HG03460 (cell line): ENCODE results near the gene SYT3.
"Not testable (repeated sequence)": the region's sequence is repeated elsewhere in the genome, so short reads cannot be mapped to it uniquely, and the experiment has no call there.

Source experiments
- ATAC-seq: cut with Tn5 transposase; IDR thresholded peaks from one replicate; pipeline ENCODE4 v1.9.1; 2021; ENCODE audit not compliant: unreplicated experiment

SYT3 gene

DNA sequence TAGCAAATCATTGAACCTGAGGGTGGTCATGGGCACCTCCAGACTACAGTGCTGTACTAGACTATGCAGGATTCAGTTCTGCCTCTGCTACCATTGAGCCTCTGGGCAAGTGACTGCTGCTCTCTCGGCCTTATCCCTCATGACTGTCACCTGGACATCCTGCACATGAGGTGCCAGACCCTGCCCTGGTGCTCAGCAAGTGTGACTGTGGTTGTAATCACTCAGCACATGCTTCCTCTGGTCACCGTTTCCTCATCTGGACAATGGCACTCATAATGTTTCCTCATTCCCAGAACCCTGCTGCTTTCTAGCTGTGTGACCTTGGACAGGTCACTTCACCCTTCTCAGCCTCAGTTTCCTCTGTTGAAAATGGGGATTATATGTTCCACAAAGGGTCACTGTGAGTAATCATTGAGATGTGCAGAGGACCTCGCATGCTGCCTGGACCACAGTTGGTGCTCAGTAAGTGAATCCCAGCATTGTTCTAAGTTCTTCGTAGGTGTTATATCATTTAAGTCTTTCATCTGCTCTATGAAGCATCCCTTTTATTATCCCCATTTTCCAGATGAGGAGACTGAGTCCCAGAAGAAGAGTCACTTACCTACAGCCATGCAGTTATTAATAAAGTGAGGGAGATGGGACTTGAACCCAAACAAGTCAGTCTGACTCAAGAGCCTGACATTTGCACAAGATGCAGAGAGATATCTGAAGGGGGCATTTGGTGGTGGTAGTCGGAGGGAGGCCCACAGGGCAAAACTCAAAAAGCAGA, 3.2 kb downstream of the SYT3 start:
- ATAC-seq: no peak

- ATAC-seq: no peak
Observed at GRCh38 chr19:50633973-50634372, 5.7 kb downstream of the SYT3 start.

GRCh38 chr19:50633359-50633758, 6.3 kb downstream of the SYT3 start:
- ATAC-seq: no peak

DNA sequence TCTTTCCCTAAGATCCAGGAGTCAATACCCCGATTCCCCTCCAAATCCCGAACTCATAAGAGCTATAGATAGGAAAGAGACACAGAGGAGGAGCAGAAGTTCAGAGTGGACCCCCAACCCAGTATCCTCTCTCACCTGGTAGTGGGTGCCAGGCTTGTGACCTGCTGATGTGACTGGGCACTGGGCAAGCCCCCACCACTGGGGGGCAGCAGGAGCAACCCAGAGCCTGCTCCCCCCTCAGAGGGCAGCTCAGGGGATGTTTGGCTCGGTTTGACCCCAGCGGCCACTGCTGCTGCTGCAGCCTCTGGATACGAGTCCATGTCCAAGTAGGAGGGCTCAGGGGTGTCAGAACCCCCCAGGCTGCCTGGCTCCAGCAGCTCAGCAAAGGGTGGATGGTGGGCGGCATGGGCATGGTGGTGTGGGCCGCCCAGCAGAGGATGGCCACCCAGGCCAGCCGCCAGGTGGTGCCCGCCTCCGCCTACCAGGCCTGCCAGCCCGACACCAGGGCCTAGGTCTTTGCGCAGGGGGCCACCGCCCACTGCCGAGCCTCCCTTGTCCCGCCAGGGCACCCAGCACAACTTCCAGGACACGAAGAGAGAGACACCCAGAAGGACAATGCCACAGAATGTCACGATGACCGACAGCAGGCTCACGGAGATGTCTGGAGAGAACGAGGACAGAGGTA, 7.4 kb downstream of the SYT3 start:
- no peak for ATAC-seq

GRCh38 chr19:50629801-50630200, 9.9 kb downstream of the SYT3 start:
- no peak for ATAC-seq

DNA sequence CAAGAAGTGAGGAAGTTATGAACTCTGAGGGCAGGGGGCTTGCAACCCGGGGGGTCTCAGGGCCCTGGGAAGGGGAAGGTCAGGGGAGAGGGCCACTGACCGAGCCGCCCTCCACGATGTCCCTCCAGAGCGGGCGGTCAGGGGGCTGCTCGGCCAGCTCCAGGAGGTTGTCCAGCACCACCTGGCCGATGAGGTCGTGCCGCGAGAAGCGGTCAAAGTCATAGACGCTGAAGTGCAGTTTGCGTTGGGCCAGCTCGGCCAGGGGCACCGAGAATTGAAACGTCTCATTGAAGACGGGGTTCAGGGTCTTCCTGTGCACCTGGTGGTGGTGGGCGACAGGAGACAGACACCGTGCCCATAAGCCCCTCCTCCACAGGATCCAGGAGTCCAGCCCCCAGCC, 10.5 kb downstream of the SYT3 start:
- ATAC-seq: no peak

GRCh38 chr19:50628551-50628950, 11.1 kb downstream of the SYT3 start:
- ATAC-seq: no peak

GRCh38 chr19:50628146-50628545, 11.5 kb downstream of the SYT3 start:
- ATAC-seq: no peak

- no peak for ATAC-seq
Observed at GRCh38 chr19:50626795-50627194, 12.9 kb downstream of the SYT3 start.

- ATAC-seq: no peak
Observed at GRCh38 chr19:50626011-50626410, 13.7 kb downstream of the SYT3 start.

- ATAC-seq: no peak
Observed at GRCh38 chr19:50624949-50625600, 14.6 kb downstream of the SYT3 start.

DNA sequence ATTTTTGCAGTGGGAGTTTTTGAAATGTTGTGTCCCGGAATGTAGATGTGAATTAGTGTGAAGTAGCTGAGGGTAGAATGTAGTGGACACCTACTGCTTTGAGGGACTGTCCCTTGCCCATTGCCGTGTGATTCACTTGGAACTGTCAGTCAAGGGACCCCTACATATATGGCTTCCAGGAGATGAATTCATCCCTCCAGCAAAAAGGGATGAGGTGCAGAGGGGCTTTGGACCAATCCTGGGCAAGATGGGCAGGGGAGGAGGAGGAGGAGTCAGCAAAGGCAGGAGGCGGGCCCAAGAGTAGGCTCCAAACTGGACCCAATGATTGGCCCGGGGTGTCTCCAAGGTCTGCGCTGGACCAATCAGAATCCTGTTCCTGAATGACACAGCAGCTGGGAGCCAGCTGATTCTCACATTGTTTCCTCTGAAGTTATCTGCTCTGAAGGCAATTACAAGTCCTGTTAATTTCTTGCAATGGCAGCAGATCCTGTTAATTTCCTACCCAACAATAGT, 19.2 kb downstream of the SYT3 start:
- ATAC-seq: not testable (repeated sequence)

- not testable (repeated sequence) for ATAC-seq
Observed at GRCh38 chr19:50619184-50619583, 20.5 kb downstream of the SYT3 start.

- ATAC-seq: not testable (repeated sequence)
Observed at GRCh38 chr19:50618379-50618778, 21.3 kb downstream of the SYT3 start.

GRCh38 chr19:50612504-50613404, 26.9 kb downstream of the SYT3 start:
- ATAC-seq: not testable (repeated sequence)

DNA sequence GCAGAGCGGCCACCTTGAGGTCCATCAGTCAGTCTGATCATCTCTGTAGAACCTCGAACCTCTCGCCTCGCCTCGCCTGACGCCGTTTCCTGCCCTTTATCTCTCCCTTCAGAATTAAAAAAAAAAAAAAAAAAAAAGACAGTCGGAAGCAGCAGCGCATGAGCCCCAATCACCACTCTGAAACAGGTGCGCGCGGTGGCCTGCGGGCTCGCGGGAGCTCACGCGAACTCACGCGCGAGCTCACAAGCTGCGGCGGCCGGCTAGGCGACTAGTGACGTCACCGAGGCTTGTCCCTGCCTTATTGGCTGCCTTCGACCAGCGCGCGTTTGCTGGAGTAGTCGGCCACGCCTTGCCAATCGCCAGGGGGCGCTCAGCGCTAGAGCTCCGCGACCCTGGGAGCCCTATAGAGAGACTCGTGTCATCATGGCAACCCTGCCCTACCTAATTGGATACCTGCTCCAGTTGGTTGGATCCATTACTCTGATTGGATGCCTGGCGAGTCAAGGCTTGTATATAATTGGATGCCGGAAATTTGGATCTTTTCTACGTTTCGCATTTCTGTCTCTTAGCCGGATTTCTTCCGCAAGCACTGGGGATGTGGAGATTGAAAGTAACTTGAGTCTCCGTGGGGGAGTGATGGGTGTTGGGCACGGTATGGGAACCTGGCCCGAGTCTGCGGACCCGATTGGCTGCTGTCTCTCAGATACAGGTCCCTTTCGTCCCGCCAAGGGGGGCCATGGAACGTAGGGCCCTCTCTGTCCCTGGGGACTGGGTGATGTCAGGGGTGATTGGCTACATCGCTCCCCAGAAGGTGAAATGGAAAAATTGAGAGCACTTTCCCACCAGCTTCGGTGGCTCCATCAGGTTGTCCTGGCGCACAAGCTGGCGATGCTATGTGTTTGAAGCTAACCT, 31.6 kb downstream of the SYT3 start:
- ATAC-seq: no peak

DNA sequence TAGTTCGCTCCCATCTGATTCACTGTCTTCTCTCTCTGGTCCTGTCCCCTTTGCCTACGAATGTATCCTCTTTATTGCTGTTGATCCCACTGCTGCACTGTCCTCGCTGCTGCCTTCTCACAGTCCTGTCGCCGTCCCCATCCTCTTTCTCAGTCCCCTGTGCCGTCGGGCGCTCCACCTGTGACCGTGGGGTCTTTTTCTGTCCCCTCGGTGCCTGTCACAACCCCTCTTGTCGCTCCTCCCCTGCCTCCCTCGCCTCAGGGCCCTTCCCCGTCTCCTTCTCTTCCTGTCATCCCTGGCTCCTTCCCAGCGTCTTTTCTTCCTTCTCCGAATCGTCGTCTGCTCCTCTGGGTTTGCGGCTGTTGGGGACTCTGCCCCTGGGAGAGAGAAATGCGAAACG, 32.3 kb downstream of the SYT3 start:
- ATAC-seq: no peak

- ATAC-seq: not testable (repeated sequence)
Observed at GRCh38 chr19:50606059-50606836, 33.4 kb downstream of the SYT3 start.
